Astrocyte of the spinal cord (primary cell): ENCODE data around the gene FUT4.

Experiments used
- DNase-seq: peaks from one replicate; pipeline ENCODE4 v3.0.0; 2011; ENCODE audit warnings: low read depth, low spot score
- H3K4me3 ChIP-seq: 2 replicates; pipeline ENCODE4 v1.5.1; 2011; ENCODE audit warnings: low read depth, mild to moderate bottlenecking, low read length, moderate library complexity
- CTCF ChIP-seq: IDR thresholded peaks from 2 replicates; pipeline ENCODE4 v1.5.1; 2012; ENCODE audit warnings: low read depth, mild to moderate bottlenecking, low read length, inconsistent platforms
- in situ Hi-C: cut with HindIII; loops from 2 replicates; pipeline ENCODE4 v1.10.0; 2017; ENCODE audit warnings: low sequenced_read_pairs

Gene FUT4

GRCh38 chr11:94532211-94532610 is 11.5 kb upstream of the FUT4 start:
- in situ Hi-C loops = no loop called here
- H3K4me3 ChIP-seq = no peak overlapping the region
- TF ChIP-seq CTCF = no peak
- DNase-seq = no peak

- no peak for DNase-seq
- H3K4me3 ChIP-seq = no peak overlapping the region
- in situ Hi-C loops = no loop called here
- no peak for TF ChIP-seq CTCF
Observed at GRCh38 chr11:94533206-94533605, 10.5 kb upstream of the FUT4 start.

- DNase-seq = no peak
- no peak overlapping the region for H3K4me3 ChIP-seq
- no peak for TF ChIP-seq CTCF
- in situ Hi-C loops = no loop called here
Observed at GRCh38 chr11:94533696-94534630, 9.8 kb upstream of the FUT4 start.

GRCh38 chr11:94536386-94536785 is 7.3 kb upstream of the FUT4 start:
- no peak overlapping the region for H3K4me3 ChIP-seq
- in situ Hi-C loops = no loop called here
- TF ChIP-seq CTCF = no peak
- no peak for DNase-seq

GRCh38 chr11:94537031-94537600 is 6.6 kb upstream of the FUT4 start:
- no peak for TF ChIP-seq CTCF
- in situ Hi-C loops = no loop called here
- peak; percentile 68 for DNase-seq
- no peak overlapping the region for H3K4me3 ChIP-seq

- TF ChIP-seq CTCF = no peak
- in situ Hi-C loops = no loop called here
- no peak overlapping the region for H3K4me3 ChIP-seq
- no peak for DNase-seq
Observed at GRCh38 chr11:94539420-94539819, 4.3 kb upstream of the FUT4 start.
